Fibroblast of mammary gland (primary cell): ENCODE results near the gene PRKG1.

Experiments used
- DNase-seq: peaks from one replicate; pipeline ENCODE4 v3.0.0-alpha.2; 2010; ENCODE audit warnings: low read depth
- H3K4me3 ChIP-seq: 2 replicates; pipeline ENCODE4 v1.5.1; 2011; ENCODE audit warnings: low read depth, mild to moderate bottlenecking, low read length, moderate library complexity; ENCODE audit not compliant: control insufficient read depth
- TF ChIP-seq, protein P1 (sequence below): conservative IDR thresholded peaks from 2 replicates; pipeline ENCODE4 v1.5.1; 2011; ENCODE audit warnings: low read depth, low read length, inconsistent platforms; ENCODE audit not compliant: control insufficient read depth, insufficient read depth

PRKG1 gene

GRCh38 chr10:52331638-52332364 lies 1257.5 kb downstream of the PRKG1 start:
- TF ChIP-seq, protein P1, sequence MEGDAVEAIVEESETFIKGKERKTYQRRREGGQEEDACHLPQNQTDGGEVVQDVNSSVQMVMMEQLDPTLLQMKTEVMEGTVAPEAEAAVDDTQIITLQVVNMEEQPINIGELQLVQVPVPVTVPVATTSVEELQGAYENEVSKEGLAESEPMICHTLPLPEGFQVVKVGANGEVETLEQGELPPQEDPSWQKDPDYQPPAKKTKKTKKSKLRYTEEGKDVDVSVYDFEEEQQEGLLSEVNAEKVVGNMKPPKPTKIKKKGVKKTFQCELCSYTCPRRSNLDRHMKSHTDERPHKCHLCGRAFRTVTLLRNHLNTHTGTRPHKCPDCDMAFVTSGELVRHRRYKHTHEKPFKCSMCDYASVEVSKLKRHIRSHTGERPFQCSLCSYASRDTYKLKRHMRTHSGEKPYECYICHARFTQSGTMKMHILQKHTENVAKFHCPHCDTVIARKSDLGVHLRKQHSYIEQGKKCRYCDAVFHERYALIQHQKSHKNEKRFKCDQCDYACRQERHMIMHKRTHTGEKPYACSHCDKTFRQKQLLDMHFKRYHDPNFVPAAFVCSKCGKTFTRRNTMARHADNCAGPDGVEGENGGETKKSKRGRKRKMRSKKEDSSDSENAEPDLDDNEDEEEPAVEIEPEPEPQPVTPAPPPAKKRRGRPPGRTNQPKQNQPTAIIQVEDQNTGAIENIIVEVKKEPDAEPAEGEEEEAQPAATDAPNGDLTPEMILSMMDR = no peak
- no peak for DNase-seq
- no peak overlapping the region for H3K4me3 ChIP-seq

DNA sequence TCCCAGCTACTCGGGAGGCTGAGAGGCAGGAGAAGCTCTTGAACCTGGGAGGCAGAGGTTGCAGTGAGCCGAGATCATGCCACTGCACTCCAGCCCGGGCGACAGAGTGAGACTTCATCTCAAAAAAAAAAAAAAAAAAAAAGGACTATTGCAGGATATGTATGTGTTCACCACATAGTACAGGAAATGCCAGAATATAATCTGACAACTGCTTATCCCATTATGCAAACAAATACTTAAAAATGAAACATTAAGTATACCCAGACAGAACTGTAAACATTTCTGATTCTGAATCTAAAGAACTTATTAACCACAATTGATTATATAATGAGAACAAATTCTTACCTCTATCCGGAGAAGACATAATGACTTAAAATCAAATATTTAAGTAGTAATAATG lies 1258.5 kb downstream of the PRKG1 start:
- TF ChIP-seq, protein P1 = no peak
- no peak overlapping the region for H3K4me3 ChIP-seq
- DNase-seq = no peak

- DNase-seq = peak; percentile 25
- no peak overlapping the region for H3K4me3 ChIP-seq
- TF ChIP-seq, protein P1 = no peak
Measured at GRCh38 chr10:52334595-52334994, 1260.3 kb downstream of the PRKG1 start.

DNA sequence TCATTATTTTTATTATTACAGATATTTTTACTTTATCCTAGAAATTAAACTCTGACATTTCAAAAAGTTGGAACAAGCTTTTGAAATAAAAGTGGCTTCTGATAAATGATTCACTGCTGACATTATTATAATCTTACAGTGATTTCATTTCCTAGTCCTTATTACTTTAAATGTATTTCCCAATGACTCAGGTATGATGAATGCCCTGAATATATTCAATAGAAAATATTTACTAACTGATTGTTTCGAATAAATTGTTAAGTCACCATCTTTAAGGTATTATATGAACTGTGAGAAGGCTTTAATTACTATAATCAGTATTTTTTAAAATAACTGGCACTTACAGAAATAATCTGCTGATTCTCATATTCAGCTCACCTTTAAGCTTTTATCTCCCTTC lies 1261.4 kb downstream of the PRKG1 start:
- no peak overlapping the region for H3K4me3 ChIP-seq
- DNase-seq = peak; percentile 17
- TF ChIP-seq, protein P1 = no peak

GRCh38 chr10:52337225-52337624 lies 1262.9 kb downstream of the PRKG1 start:
- DNase-seq = no peak
- TF ChIP-seq, protein P1 = no peak
- H3K4me3 ChIP-seq = no peak overlapping the region

DNA sequence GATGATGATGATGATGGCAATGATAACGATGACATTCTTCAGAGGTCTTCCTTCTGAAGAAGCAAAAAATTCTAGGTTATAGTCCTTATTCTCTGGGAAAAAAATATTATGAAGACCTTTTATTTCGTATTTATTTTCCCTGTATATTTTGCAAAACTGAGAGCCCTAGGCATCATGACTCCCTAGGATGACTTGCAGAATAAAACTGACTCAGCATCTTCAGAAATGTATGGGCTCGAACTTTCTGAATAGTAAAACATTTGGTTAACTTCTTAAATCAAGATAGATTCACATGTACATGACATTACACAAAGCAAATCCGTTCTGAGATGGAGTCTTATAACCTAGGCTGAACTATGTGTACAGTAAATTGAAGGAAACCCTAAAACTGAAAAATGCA lies 1269.2 kb downstream of the PRKG1 start:
- TF ChIP-seq, protein P1 = no peak
- no peak overlapping the region for H3K4me3 ChIP-seq
- no peak for DNase-seq
